Omental fat pad (tissue), 4 donors: ENCODE results near the gene NACA2. TPM values are rescaled to one million over a fixed set of nuclear protein-coding genes. Genes with fewer than 3 reads are reported as not detected.

Experiments used
- ATAC-seq: fragments of 150-250 bp; one replicate; pipeline ENCODE4 v1.9.1; 2016; ENCODE audit warnings: mild to moderate bottlenecking, moderate library complexity; ENCODE audit not compliant: low FRiP score
- DNase-seq: peaks from one replicate; pipeline ENCODE4 v3.0.0-alpha.2; 2019; ENCODE audit warnings: low spot score
- total RNA-seq, 4 donors: library from RNA; depleted of rRNA; stranded (reverse); fragments of >200 nt; gene quantifications; one replicate each; pipeline ENCODE4 v1.1.0, GENCODE V29; 2016
- TF ChIP-seq, protein P1 (sequence below), 3 donors: fragments of 450-650 bp; IDR thresholded peaks; one replicate each; pipeline ENCODE4 v1.5.1; 2016 to 2017; ENCODE audit warnings: antibody characterized with exemption in 3 of 3, mild to moderate bottlenecking in 3 of 3, moderate library complexity in 2 of 3

The NACA2 gene
- total RNA-seq: not detected

DNA sequence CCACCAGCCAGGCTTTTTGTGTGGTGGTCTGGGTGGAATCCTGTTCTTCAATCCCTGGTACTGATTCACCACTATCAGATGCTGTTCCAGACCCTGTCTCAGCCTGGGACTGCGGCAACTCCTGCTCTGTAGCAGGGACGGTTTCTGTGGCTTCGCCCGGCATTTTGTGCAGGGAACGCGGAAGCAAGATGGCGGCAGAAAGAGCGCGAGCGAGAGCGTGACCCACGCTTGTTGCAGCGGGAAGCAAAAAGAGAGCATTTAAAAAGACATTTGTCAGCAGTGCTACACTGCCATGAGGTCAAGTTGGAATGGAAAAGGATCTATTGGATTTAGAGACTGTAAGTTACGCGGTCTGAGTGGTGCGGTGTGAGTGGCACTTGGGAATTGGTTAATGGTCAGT is at the start of gene NACA2:
NACA2 (minus strand) TSS at position 202 of the 400 bp plus-strand sequence; CDS start at position 163, 39 bp downstream.
- no peak for ATAC-seq
- TF ChIP-seq, protein P1, sequence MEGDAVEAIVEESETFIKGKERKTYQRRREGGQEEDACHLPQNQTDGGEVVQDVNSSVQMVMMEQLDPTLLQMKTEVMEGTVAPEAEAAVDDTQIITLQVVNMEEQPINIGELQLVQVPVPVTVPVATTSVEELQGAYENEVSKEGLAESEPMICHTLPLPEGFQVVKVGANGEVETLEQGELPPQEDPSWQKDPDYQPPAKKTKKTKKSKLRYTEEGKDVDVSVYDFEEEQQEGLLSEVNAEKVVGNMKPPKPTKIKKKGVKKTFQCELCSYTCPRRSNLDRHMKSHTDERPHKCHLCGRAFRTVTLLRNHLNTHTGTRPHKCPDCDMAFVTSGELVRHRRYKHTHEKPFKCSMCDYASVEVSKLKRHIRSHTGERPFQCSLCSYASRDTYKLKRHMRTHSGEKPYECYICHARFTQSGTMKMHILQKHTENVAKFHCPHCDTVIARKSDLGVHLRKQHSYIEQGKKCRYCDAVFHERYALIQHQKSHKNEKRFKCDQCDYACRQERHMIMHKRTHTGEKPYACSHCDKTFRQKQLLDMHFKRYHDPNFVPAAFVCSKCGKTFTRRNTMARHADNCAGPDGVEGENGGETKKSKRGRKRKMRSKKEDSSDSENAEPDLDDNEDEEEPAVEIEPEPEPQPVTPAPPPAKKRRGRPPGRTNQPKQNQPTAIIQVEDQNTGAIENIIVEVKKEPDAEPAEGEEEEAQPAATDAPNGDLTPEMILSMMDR (IDR thresholded peaks at IDR 0.05): no peak
- no peak for DNase-seq

DNA sequence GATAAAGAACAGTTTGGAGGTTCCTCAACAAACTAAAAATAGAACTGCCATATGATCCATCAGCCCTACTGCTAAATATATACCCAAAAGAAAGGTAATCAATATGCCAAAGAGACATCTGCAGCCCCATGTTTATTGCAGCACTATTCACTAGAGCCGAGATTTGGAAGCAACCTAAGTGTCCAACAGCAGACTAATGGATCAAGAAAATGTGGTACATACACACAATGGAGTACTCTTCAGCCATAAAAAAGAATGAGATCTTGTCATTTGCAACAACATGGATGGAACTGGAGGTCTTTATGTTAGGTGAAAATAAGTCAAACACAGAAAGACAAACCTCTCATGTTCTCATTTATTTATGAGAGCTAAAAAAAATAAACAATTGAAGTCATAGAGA is 48.8 kb upstream of the NACA2 start:
- DNase-seq: no peak
- ATAC-seq: no peak
- TF ChIP-seq, protein P1 (IDR thresholded peaks at IDR 0.05): no peak

DNA sequence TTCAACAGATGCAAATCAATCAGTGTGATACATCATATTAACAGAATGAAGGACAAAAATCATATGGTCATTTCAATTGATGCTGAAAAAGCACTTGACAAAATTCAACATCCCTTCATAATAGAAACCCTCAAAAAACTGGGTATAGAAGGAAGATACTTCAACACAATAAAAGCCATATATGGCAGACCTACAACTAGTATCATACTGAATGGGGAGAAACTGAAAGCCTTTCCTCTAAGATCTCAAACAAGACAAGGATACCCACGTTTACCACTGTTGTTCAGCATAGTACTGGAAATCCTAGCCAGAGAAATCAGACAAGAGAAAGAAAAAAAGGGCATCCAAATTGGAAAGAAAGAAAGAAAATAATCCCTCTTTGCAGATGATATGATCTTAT is 47.1 kb upstream of the NACA2 start:
- DNase-seq: no peak
- ATAC-seq: no peak
- TF ChIP-seq, protein P1 (IDR thresholded peaks at IDR 0.05): no peak

DNA sequence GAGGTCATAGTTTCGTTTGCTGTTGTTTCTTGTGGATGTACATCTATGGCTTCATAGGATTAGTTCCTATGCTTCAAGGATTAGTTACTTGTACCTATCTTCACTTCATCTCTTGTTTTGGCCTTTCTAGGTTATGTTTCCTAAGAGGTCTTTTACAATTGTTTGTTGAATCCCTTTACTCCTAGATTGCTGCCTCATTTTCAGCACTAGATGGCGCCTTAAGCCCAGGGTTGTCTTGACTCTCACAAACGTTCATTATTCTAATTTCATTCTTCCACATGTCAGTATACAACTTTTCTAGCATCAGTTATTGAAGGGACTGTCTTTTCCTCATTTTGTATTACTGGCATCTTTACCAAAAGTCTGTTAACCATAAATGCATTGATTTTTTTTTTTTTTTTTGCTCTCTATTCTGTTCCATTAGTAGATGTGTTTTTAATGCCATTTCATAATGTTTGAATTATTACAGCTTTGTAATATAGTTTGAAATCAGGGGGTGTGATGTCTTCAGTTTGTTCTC is 45.0 kb upstream of the NACA2 start:
- DNase-seq (no peak), ATAC-seq (no peak)
- TF ChIP-seq, protein P1 (IDR thresholded peaks at IDR 0.05): no peak

DNA sequence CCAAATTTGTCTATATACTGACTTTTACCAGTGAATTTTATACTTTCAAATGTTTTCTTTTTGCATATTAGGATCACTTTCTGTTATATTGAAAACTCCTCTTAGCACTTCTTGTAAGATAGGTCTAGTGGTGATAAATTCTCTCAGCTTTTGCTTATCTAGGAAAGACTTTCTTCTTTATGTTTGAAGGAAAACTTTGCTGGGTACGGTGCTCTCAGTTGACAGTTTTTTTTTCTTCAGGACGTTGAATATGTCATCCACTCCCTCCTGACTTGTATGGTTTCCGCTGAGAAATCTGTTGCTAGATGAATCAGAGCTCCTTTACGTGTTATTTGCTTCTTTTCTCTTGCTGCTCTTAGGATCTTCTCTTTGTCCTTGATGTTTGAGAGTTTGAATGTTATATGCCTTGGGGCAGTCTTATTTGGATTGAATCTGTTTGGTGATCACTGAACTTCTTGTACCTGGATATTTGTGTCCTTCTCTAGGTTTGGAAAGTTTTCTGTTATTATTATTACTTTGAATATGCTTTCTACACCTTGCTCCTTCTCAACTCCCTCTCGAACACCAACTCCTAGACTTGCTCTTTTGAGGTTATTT is 44.0 kb upstream of the NACA2 start:
- TF ChIP-seq, protein P1 (IDR thresholded peaks at IDR 0.05): no peak
- ATAC-seq (no peak), DNase-seq (no peak)

DNA sequence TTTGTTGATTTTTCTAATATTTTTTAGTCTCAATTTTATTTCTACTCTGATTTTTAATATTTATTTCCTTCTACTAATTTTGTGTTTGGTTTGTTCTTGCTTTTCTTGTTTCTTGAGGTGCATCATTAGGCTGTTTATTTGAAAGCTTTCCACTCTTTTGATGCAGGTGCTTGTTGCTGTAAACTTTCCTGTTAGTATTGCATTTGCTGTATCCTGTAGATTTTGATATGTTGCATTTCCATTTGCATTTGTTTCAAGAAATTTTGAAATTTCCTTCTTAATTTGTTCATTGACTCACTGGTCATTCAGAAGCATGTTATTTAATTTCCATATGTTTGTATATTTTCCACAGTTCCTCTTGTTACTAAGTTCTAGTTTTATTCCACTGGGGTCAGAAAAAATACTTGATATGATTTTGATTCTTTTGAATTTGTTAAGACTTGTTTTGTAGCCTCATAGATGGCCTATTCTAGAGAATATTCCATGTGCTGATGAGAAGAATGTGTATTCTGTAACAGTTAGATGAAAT is 43.1 kb upstream of the NACA2 start:
- DNase-seq (no peak), ATAC-seq (no peak)
- TF ChIP-seq, protein P1 (IDR thresholded peaks at IDR 0.05): no peak

DNA sequence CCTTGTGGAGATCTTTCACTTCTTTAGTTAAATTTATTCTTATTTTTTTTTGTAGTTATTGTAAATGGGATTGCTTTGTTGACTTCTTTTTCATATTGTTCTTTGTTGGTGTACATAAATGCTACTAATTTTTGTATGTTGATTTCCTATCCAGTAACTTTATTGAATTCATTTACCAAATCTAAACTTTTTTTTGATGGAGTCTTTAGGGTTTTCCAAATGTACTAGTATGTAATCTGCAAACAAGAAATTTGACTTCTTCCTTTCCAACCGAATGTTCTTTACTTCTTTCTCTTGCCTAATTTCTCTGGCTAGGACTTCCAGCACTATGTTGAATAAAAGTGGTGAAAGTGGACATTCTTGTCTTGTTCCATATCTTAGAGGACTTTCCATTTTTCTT is 41.8 kb upstream of the NACA2 start:
- TF ChIP-seq, protein P1 (IDR thresholded peaks at IDR 0.05): no peak
- DNase-seq: no peak
- no peak for ATAC-seq
